ENCODE measurements around the gene LMBR1L.
"Not testable (repeated sequence)": the region's sequence is repeated elsewhere in the genome, so short reads cannot be mapped to it uniquely, and the experiment has no call there.

The LMBR1L gene

GRCh38 chr12:49069507-49070346, 40.9 kb downstream of the LMBR1L start, which contains the start of gene RHEBL1:
TSS of gene RHEBL1 (minus strand) at chr12:49069979. CDS start at chr12:49069785, 194 bp downstream.
- TF ChIP-seq, protein P1, sequence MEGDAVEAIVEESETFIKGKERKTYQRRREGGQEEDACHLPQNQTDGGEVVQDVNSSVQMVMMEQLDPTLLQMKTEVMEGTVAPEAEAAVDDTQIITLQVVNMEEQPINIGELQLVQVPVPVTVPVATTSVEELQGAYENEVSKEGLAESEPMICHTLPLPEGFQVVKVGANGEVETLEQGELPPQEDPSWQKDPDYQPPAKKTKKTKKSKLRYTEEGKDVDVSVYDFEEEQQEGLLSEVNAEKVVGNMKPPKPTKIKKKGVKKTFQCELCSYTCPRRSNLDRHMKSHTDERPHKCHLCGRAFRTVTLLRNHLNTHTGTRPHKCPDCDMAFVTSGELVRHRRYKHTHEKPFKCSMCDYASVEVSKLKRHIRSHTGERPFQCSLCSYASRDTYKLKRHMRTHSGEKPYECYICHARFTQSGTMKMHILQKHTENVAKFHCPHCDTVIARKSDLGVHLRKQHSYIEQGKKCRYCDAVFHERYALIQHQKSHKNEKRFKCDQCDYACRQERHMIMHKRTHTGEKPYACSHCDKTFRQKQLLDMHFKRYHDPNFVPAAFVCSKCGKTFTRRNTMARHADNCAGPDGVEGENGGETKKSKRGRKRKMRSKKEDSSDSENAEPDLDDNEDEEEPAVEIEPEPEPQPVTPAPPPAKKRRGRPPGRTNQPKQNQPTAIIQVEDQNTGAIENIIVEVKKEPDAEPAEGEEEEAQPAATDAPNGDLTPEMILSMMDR (IDR thresholded peaks at IDR 0.05; ENCODE audit: insufficient read depth, low read length, poor library complexity, severe bottlenecking): peak; percentile 37
- Histone ChIP-seq H3K36me3 (ENCODE audit: control insufficient read depth, insufficient read depth, low read length) (peaks cover 4% of the 10 kb centered on the region), H3K4me3 (replicated peaks; ENCODE audit: low read depth, low read length) (peak within 1 kb of the TSS; percentile 81), H3K27me3 (replicated peaks; ENCODE audit: control insufficient read depth, insufficient read depth, low read length) (no peaks in the 10 kb centered on the region)
- DNase-seq (ENCODE audit: extremely low read depth, insufficient read length): peak; percentile 100

- TF ChIP-seq, protein P1 (IDR thresholded peaks at IDR 0.05; ENCODE audit: insufficient read depth, low read length, poor library complexity, severe bottlenecking): no peak
- DNase-seq (ENCODE audit: extremely low read depth, insufficient read length): no peak
- no peaks in the 10 kb centered on the region for H3K27me3 ChIP-seq (replicated peaks; ENCODE audit: control insufficient read depth, insufficient read depth, low read length)
- peak overlapping the region; percentile 81 for H3K4me3 ChIP-seq (replicated peaks; ENCODE audit: low read depth, low read length)
- H3K36me3 ChIP-seq (ENCODE audit: control insufficient read depth, insufficient read depth, low read length): peaks cover 4% of the 10 kb centered on the region
These were observed 41.7 kb downstream of the LMBR1L start for GRCh38 chr12:49068879-49069506.

GRCh38 chr12:49066120-49066519, 44.5 kb downstream of the LMBR1L start:
- Histone ChIP-seq H3K4me3 (replicated peaks; ENCODE audit: low read depth, low read length) (no peak overlapping the region), H3K36me3 (ENCODE audit: control insufficient read depth, insufficient read depth, low read length) (peaks cover 4% of the 10 kb centered on the region), H3K27me3 (replicated peaks; ENCODE audit: control insufficient read depth, insufficient read depth, low read length) (no peaks in the 10 kb centered on the region)
- TF ChIP-seq, protein P1 (IDR thresholded peaks at IDR 0.05; ENCODE audit: insufficient read depth, low read length, poor library complexity, severe bottlenecking): no peak
- DNase-seq (ENCODE audit: extremely low read depth, insufficient read length): no peak

GRCh38 chr12:49064767-49065152, 45.9 kb downstream of the LMBR1L start:
- no peaks in the 10 kb centered on the region for H3K27me3 ChIP-seq (replicated peaks; ENCODE audit: control insufficient read depth, insufficient read depth, low read length)
- no peak overlapping the region for H3K4me3 ChIP-seq (replicated peaks; ENCODE audit: low read depth, low read length)
- DNase-seq (ENCODE audit: extremely low read depth, insufficient read length): no peak
- TF ChIP-seq, protein P1 (IDR thresholded peaks at IDR 0.05; ENCODE audit: insufficient read depth, low read length, poor library complexity, severe bottlenecking): no peak
- H3K36me3 ChIP-seq (ENCODE audit: control insufficient read depth, insufficient read depth, low read length): peaks cover 4% of the 10 kb centered on the region

- DNase-seq (ENCODE audit: extremely low read depth, insufficient read length); H3K27me3 ChIP-seq (replicated peaks; ENCODE audit: control insufficient read depth, insufficient read depth, low read length); H3K4me3 ChIP-seq (replicated peaks; ENCODE audit: low read depth, low read length); H3K36me3 ChIP-seq (ENCODE audit: control insufficient read depth, insufficient read depth, low read length): not testable (repeated sequence)
These were observed 48.7 kb downstream of the LMBR1L start for GRCh38 chr12:49061916-49062315.

GRCh38 chr12:49061157-49061650, 49.4 kb downstream of the LMBR1L start:
- peaks cover 1% of the 10 kb centered on the region for H3K36me3 ChIP-seq (ENCODE audit: control insufficient read depth, insufficient read depth, low read length)
- H3K27me3 ChIP-seq (replicated peaks; ENCODE audit: control insufficient read depth, insufficient read depth, low read length): no peaks in the 10 kb centered on the region
- no peak for DNase-seq (ENCODE audit: extremely low read depth, insufficient read length)
- TF ChIP-seq, protein P1 (IDR thresholded peaks at IDR 0.05; ENCODE audit: insufficient read depth, low read length, poor library complexity, severe bottlenecking): no peak
- peak overlapping the region; percentile 70 for H3K4me3 ChIP-seq (replicated peaks; ENCODE audit: low read depth, low read length)
